GM18498 (cell line): ENCODE measurements around the gene RABL2B.

ENCODE experiments used
- ATAC-seq: cut with Tn5 transposase; IDR thresholded peaks from one replicate; pipeline ENCODE4 v1.9.1; 2021; ENCODE audit warnings: mild to moderate bottlenecking, moderate library complexity; ENCODE audit not compliant: unreplicated experiment

Gene RABL2B

GRCh38 chr22:50738649-50739227 is 44.7 kb downstream of the RABL2B start:
- no peak for ATAC-seq

GRCh38 chr22:50737728-50738648 is 45.4 kb downstream of the RABL2B start, which contains the start of gene ACR:
ACR (plus strand) TSS chr22:50738204; CDS start chr22:50738236, 32 bp downstream.
- no peak for ATAC-seq

DNA sequence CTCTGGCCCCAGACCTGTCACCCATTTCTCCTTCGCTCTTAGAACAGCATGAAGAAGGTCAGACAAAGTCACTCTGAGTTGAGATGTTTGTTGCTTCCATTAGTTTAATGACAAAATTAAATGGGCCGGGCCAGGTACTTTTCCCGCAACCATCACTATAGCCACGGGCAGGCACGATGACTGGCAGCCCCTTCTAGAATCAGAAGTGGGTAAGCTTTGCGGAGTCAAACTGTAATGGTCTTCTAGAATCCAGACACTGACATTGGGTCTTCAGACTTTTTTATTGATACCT is 47.8 kb downstream of the RABL2B start:
- no peak for ATAC-seq

- no peak for ATAC-seq
Observed at GRCh38 chr22:50734986-50735738, 48.3 kb downstream of the RABL2B start.

DNA sequence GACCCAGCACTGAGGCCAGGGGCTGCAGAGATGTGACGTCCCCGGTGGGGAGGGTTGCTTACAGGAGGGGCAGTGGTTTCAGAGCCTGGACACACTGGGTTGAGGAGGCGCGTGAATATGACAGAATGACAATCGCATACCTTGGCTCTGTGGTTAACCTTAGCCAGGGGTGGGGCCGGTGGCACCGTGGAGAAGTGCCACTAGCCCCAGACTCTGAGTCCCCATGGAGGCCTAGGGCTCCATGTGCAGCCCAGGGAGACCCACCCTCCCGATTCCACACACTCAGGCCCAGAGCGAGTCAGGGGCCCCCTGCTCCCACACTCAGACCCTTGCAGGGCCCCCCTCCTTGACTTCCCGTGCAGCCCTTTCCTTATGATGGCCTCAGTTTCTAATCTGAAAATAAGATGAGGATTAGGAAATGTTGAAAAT is 49.1 kb downstream of the RABL2B start:
- ATAC-seq = no peak

GRCh38 chr22:50733521-50734342 is 49.7 kb downstream of the RABL2B start:
- ATAC-seq = no peak

DNA sequence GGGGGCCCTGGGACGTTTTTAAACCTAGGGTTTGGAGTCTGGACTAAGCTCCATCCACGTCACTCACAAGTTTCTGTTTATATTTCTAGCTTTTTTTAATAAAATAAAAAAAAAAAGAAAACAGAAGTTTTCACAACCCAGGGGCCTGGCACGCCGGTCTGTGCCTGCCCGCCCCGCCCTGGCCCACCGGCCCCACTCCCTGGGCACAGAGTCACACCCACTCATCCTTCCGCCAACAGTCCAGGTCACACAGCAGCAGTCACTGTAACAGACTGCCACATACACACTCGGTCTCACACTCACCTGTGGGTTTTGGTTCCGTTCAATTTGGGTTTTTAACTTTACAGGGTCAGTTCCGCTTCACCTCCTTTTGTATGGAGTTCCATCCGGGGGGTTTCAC is 50.8 kb downstream of the RABL2B start:
- no peak for ATAC-seq

- no peak for ATAC-seq
Observed at GRCh38 chr22:50731811-50732624, 51.4 kb downstream of the RABL2B start.

- ATAC-seq = no peak
Observed at GRCh38 chr22:50730941-50731661, 52.3 kb downstream of the RABL2B start.

DNA sequence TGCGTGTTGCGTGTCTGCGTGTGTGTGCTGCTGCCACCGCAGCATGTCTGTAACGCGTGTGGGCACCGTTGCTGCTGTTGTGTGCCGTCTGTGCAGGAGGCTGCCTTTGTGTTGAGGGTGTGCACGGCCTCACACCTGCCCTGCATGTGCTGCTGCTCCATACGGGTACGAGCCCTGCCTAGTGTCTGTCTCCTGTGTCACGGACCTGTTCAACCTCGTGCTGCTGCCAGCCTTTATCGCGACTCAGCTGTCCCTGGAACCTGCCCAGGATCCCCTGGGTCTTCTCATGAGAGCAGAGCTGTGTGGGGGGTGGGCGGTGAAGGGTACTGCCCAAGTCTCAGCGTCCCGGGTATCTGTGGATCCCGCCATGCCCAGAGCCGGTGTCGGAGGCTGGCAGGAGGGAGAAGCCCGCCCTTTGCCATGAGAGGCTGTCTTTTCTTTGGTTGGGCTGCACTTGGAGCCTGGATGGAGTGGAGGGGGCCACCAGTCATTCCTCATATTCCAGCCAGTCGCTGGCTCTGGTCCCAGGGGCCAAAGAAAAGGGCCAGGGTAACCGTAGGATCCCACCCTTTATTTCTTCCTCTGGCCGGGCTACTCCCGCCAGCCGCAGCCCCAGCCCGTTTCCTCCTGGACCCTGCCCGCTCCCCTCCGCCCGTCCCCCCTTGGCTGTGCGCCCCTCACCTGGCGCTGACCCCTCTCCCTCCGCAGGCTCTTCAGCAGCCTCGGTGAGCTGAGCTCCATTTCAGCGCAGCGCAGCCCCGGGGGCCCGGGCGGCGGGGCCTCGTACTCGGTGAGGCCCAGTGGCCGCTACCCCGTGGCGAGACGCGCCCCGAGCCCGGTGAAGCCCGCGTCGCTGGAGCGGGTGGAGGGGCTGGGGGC is 53.2 kb downstream of the RABL2B start:
- ATAC-seq = no peak

DNA sequence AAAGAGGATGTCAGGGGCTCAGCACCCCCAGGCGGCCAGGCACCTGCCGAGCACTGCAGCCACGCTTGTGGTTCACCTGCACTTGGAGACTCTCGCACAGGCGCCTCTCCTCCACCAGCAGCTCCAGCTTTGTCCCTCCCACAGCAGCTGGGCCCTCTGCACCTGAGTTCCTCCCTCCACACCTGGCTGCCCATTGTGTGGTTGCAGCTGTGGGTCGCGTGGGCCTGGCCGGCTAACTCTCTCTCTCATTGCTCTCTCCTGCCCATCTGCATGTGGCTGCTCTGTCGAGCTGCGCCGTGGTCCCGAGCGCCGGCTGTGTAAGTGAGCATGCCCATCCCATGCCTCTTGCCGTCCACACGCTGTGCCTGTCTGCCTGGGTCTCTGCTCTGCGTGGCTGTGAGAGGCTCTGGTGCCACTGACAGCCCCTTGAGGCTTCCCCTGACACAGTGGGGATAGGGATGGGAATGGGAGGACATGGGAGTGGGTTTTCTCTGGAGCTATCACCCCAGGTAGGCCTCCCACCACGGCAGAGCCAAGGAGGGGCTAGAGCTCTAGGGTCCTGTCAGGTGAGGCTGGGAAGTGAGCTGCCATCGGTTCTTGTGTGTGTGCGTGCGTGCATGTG is 53.9 kb downstream of the RABL2B start:
- no peak for ATAC-seq

DNA sequence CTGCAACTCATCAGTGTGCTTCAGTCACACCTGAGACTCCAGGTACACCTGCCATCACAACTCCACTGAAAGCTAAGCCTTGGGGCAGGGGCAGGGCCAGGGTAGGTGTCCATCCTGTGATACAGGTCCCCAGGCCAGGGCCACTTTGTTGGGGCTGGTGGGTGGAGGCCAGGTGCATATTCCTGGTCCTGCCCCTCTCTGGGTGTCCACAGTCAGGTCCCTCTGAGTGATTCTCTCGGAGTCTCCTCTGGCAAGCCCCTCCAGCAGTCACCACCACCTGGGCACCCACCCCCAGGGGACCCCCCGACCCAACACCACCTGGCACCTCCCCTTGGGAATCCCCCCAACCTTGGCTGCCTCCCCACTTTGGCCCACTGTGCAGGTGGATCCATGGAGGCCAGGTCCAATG is 54.9 kb downstream of the RABL2B start:
- ATAC-seq = no peak

- ATAC-seq = no peak
Observed at GRCh38 chr22:50727678-50728522, 55.5 kb downstream of the RABL2B start.

- ATAC-seq = no peak
Observed at GRCh38 chr22:50726643-50727340, 56.6 kb downstream of the RABL2B start.

DNA sequence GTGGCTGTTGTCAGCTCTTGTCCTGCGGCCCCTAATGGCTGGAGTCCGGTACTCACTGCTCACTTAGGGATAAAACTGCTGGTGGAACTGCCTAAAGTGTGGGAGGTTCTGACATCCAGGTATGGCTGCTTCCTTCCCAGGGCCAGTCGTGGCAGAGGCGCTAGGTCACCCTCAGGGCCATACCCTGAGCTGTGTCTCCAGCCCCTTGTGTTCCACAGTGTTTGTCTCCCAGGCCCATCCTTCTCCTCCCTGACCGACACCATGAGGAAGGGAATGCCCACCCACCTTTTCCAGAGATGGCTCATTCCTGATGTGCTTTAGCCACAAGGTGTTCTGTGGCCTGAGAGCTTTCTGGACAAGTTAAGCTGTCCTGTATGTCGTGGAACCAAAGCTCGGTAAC is 57.8 kb downstream of the RABL2B start:
- no peak for ATAC-seq

DNA sequence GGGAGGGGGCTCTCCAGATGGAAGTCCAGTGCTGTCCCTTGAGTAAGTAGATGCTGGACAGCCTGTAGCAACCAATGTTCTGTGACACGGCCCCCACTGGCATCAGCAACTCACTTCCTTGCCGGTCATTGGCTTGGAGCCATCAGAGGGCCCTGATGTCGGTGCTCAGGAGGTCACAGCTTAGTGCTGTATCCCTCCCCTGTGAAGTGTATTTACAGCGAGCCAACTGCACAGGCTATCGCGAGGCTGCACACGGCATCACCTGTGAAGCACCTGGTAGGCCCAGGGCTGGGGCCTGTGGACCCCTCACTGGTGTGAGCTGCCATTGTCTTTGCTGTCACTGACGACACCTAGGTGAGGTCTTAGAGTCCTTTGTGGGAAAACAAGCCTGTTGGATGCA is 58.8 kb downstream of the RABL2B start:
- no peak for ATAC-seq
